ENCODE results near the gene FGD3.
"Not testable (repeated sequence)": the region's sequence is repeated elsewhere in the genome, so short reads cannot be mapped to it uniquely, and the experiment has no call there.

Gene FGD3

GRCh38 chr9:93011114-93011513 is 63.8 kb downstream of the FGD3 start:
- DNase-seq: no peak

- DNase-seq: no peak
These were observed 65.9 kb downstream of the FGD3 start for GRCh38 chr9:93012963-93013855.

- DNase-seq: no peak
These were observed 66.7 kb downstream of the FGD3 start for GRCh38 chr9:93013856-93014582.

- not testable (repeated sequence) for DNase-seq
These were observed 67.9 kb downstream of the FGD3 start for GRCh38 chr9:93015190-93015589.

- DNase-seq: no peak
These were observed 70.3 kb downstream of the FGD3 start for GRCh38 chr9:93017621-93018020.

GRCh38 chr9:93020151-93020550 is 72.8 kb downstream of the FGD3 start:
- DNase-seq: no peak

GRCh38 chr9:93020771-93021670 is 73.7 kb downstream of the FGD3 start:
- no peak for DNase-seq

GRCh38 chr9:93022066-93022465 is 74.7 kb downstream of the FGD3 start:
- DNase-seq: no peak

GRCh38 chr9:93022721-93023520 is 75.6 kb downstream of the FGD3 start:
- no peak for DNase-seq

- no peak for DNase-seq
These were observed 76.1 kb downstream of the FGD3 start for GRCh38 chr9:93023521-93023815.

- DNase-seq: no peak
These were observed 77.3 kb downstream of the FGD3 start for GRCh38 chr9:93024646-93024910.

- DNase-seq: no peak
These were observed 77.8 kb downstream of the FGD3 start for GRCh38 chr9:93024986-93025630.

GRCh38 chr9:93025736-93026135 is 78.4 kb downstream of the FGD3 start:
- DNase-seq: no peak

- no peak for DNase-seq
These were observed 79.3 kb downstream of the FGD3 start for GRCh38 chr9:93026640-93027039.

GRCh38 chr9:93027750-93028149 is 80.4 kb downstream of the FGD3 start:
- DNase-seq: no peak

GRCh38 chr9:93028448-93029006 is 81.2 kb downstream of the FGD3 start:
- DNase-seq: peak; percentile 61

GRCh38 chr9:93030642-93031628 is 83.6 kb downstream of the FGD3 start:
- no peak for DNase-seq

- DNase-seq: no peak
These were observed 84.5 kb downstream of the FGD3 start for GRCh38 chr9:93031629-93032430.

- DNase-seq: no peak
These were observed 85.2 kb downstream of the FGD3 start for GRCh38 chr9:93032545-93032944.

GRCh38 chr9:93033531-93033930 is 86.2 kb downstream of the FGD3 start:
- DNase-seq: no peak

Data from SIG-M5 (cell line).